ENCODE measurements around the gene OPRD1. TPM values are rescaled to one million over a fixed set of nuclear protein-coding genes. Genes with fewer than 3 reads are reported as not detected.
A peak's percentile ranks its signal among the peaks of the same experiment; 100 is the strongest.

Gene OPRD1
- total and polyA plus RNA-seq, 4 donors: 0.28 to 1.4 (median 0.66) TPM

GRCh38 chr1:28796352-28797211 is 15.4 kb upstream of the OPRD1 start:
- DNase-seq (ENCODE audit: low read depth in 4 of 6, low spot score in 6 of 6): no peak
- WGBS (ENCODE audit: insufficient coverage): 64% methylated on average over 15 of the region's 18 CpGs
- Histone ChIP-seq H3K4me1 (ENCODE audit: control insufficient read depth, insufficient read depth, low read length) (no peaks in the 10 kb centered on the region), H3K9me3 (ENCODE audit: control insufficient read depth, insufficient read depth, low read length) (no peaks in the 10 kb centered on the region), H3K4me3 (ENCODE audit: low read depth, low read length) (no peak overlapping the region), H3K27ac (ENCODE audit: low read depth, low read length) (no peak overlapping the region), H3K36me3 (ENCODE audit: control insufficient read depth, insufficient read depth, low read length) (no peaks in the 10 kb centered on the region), H3K27me3 (ENCODE audit: control insufficient read depth, insufficient read depth, low read length) (no peaks in the 10 kb centered on the region)

GRCh38 chr1:28800324-28800723 is 11.6 kb upstream of the OPRD1 start:
- 47% methylated on average over 3 of the region's 3 CpGs for WGBS (ENCODE audit: insufficient coverage)
- H3K27ac ChIP-seq (ENCODE audit: low read depth, low read length): no peak overlapping the region
- H3K27me3 ChIP-seq (ENCODE audit: control insufficient read depth, insufficient read depth, low read length): peaks cover 2% of the 10 kb centered on the region
- H3K4me1 ChIP-seq (ENCODE audit: control insufficient read depth, insufficient read depth, low read length): no peaks in the 10 kb centered on the region
- no peaks in the 10 kb centered on the region for H3K9me3 ChIP-seq (ENCODE audit: control insufficient read depth, insufficient read depth, low read length)
- no peak for DNase-seq (ENCODE audit: low read depth in 4 of 6, low spot score in 6 of 6)
- H3K4me3 ChIP-seq (ENCODE audit: low read depth, low read length): no peak overlapping the region
- H3K36me3 ChIP-seq (ENCODE audit: control insufficient read depth, insufficient read depth, low read length): no peaks in the 10 kb centered on the region

GRCh38 chr1:28801461-28801860 is 10.5 kb upstream of the OPRD1 start:
- Histone ChIP-seq H3K4me1 (ENCODE audit: control insufficient read depth, insufficient read depth, low read length) (no peaks in the 10 kb centered on the region), H3K36me3 (ENCODE audit: control insufficient read depth, insufficient read depth, low read length) (no peaks in the 10 kb centered on the region), H3K4me3 (ENCODE audit: low read depth, low read length) (no peak overlapping the region), H3K27ac (ENCODE audit: low read depth, low read length) (no peak overlapping the region), H3K9me3 (ENCODE audit: control insufficient read depth, insufficient read depth, low read length) (no peaks in the 10 kb centered on the region), H3K27me3 (ENCODE audit: control insufficient read depth, insufficient read depth, low read length) (peaks cover 2% of the 10 kb centered on the region)
- WGBS (ENCODE audit: insufficient coverage): 75% methylated on average over 4 of the region's 6 CpGs
- DNase-seq (ENCODE audit: low read depth in 4 of 6, low spot score in 6 of 6): no peak

GRCh38 chr1:28803051-28803450 is 8.9 kb upstream of the OPRD1 start:
- no peak overlapping the region for H3K4me3 ChIP-seq (ENCODE audit: low read depth, low read length)
- no peak overlapping the region for H3K27ac ChIP-seq (ENCODE audit: low read depth, low read length)
- no peaks in the 10 kb centered on the region for H3K4me1 ChIP-seq (ENCODE audit: control insufficient read depth, insufficient read depth, low read length)
- H3K36me3 ChIP-seq (ENCODE audit: control insufficient read depth, insufficient read depth, low read length): no peaks in the 10 kb centered on the region
- H3K9me3 ChIP-seq (ENCODE audit: control insufficient read depth, insufficient read depth, low read length): no peaks in the 10 kb centered on the region
- DNase-seq (ENCODE audit: low read depth in 4 of 6, low spot score in 6 of 6): no peak
- WGBS (ENCODE audit: insufficient coverage): 93% methylated on average over 4 of the region's 5 CpGs
- peaks cover 2% of the 10 kb centered on the region for H3K27me3 ChIP-seq (ENCODE audit: control insufficient read depth, insufficient read depth, low read length)

- no peak overlapping the region for H3K27ac ChIP-seq (ENCODE audit: low read depth, low read length)
- no peaks in the 10 kb centered on the region for H3K4me1 ChIP-seq (ENCODE audit: control insufficient read depth, insufficient read depth, low read length)
- DNase-seq (ENCODE audit: low read depth in 4 of 6, low spot score in 6 of 6): no peak
- no peaks in the 10 kb centered on the region for H3K9me3 ChIP-seq (ENCODE audit: control insufficient read depth, insufficient read depth, low read length)
- H3K36me3 ChIP-seq (ENCODE audit: control insufficient read depth, insufficient read depth, low read length): no peaks in the 10 kb centered on the region
- H3K27me3 ChIP-seq (ENCODE audit: control insufficient read depth, insufficient read depth, low read length): peaks cover 2% of the 10 kb centered on the region
- H3K4me3 ChIP-seq (ENCODE audit: low read depth, low read length): no peak overlapping the region
- whole genome bisulfite sequencing (ENCODE audit: insufficient coverage): 93% methylated on average over 2 of the region's 3 CpGs
These were observed 8.3 kb upstream of the OPRD1 start for GRCh38 chr1:28803662-28804061.

- H3K36me3 ChIP-seq (ENCODE audit: control insufficient read depth, insufficient read depth, low read length): no peaks in the 10 kb centered on the region
- peaks cover 2% of the 10 kb centered on the region for H3K27me3 ChIP-seq (ENCODE audit: control insufficient read depth, insufficient read depth, low read length)
- H3K4me1 ChIP-seq (ENCODE audit: control insufficient read depth, insufficient read depth, low read length): no peaks in the 10 kb centered on the region
- WGBS (ENCODE audit: insufficient coverage): 41% methylated on average over 2 of the region's 3 CpGs
- DNase-seq (ENCODE audit: low read depth in 4 of 6, low spot score in 6 of 6): peak in 1 of 6 donors; percentile 48
- H3K27ac ChIP-seq (ENCODE audit: low read depth, low read length): no peak overlapping the region
- no peak overlapping the region for H3K4me3 ChIP-seq (ENCODE audit: low read depth, low read length)
- no peaks in the 10 kb centered on the region for H3K9me3 ChIP-seq (ENCODE audit: control insufficient read depth, insufficient read depth, low read length)
These were observed 7.9 kb upstream of the OPRD1 start for GRCh38 chr1:28804071-28804470.

GRCh38 chr1:28807046-28807445 is 4.9 kb upstream of the OPRD1 start:
- DNase-seq (ENCODE audit: low read depth in 4 of 6, low spot score in 6 of 6): peak in 1 of 6 donors; percentile 47
- H3K9me3 ChIP-seq (ENCODE audit: control insufficient read depth, insufficient read depth, low read length): no peaks in the 10 kb centered on the region
- H3K4me1 ChIP-seq (ENCODE audit: control insufficient read depth, insufficient read depth, low read length): no peaks in the 10 kb centered on the region
- H3K4me3 ChIP-seq (ENCODE audit: low read depth, low read length): no peak overlapping the region
- H3K27me3 ChIP-seq (ENCODE audit: control insufficient read depth, insufficient read depth, low read length): peaks cover 20% of the 10 kb centered on the region
- WGBS (ENCODE audit: insufficient coverage): 53% methylated on average over 3 of the region's 4 CpGs
- H3K36me3 ChIP-seq (ENCODE audit: control insufficient read depth, insufficient read depth, low read length): no peaks in the 10 kb centered on the region
- H3K27ac ChIP-seq (ENCODE audit: low read depth, low read length): no peak overlapping the region

- DNase-seq (ENCODE audit: low read depth in 4 of 6, low spot score in 6 of 6): no peak
- 80% methylated on average over 1 of the region's 4 CpGs for WGBS (ENCODE audit: insufficient coverage)
- Histone ChIP-seq H3K9me3 (ENCODE audit: control insufficient read depth, insufficient read depth, low read length) (no peaks in the 10 kb centered on the region), H3K4me3 (ENCODE audit: low read depth, low read length) (no peak overlapping the region), H3K4me1 (ENCODE audit: control insufficient read depth, insufficient read depth, low read length) (peaks cover 7% of the 10 kb centered on the region), H3K27me3 (ENCODE audit: control insufficient read depth, insufficient read depth, low read length) (peaks cover 26% of the 10 kb centered on the region), H3K36me3 (ENCODE audit: control insufficient read depth, insufficient read depth, low read length) (no peaks in the 10 kb centered on the region), H3K27ac (ENCODE audit: low read depth, low read length) (no peak overlapping the region)
These were observed 4.0 kb upstream of the OPRD1 start for GRCh38 chr1:28807986-28808385.

- Histone ChIP-seq H3K27me3 (ENCODE audit: control insufficient read depth, insufficient read depth, low read length) (peaks cover 44% of the 10 kb centered on the region), H3K4me3 (ENCODE audit: low read depth, low read length) (no peak overlapping the region)
These were observed 603 bp upstream of the OPRD1 start for GRCh38 chr1:28811369-28811765.

More at GRCh38 chr1:28811369-28811765, 603 bp upstream of the OPRD1 start:
- H3K36me3 ChIP-seq (ENCODE audit: control insufficient read depth, insufficient read depth, low read length): no peaks in the 10 kb centered on the region
- peaks cover 13% of the 10 kb centered on the region for H3K4me1 ChIP-seq (ENCODE audit: control insufficient read depth, insufficient read depth, low read length)
- DNase-seq (ENCODE audit: low read depth in 4 of 6, low spot score in 6 of 6): no peak
- H3K9me3 ChIP-seq (ENCODE audit: control insufficient read depth, insufficient read depth, low read length): no peaks in the 10 kb centered on the region
- no peak overlapping the region for H3K27ac ChIP-seq (ENCODE audit: low read depth, low read length)
- WGBS (ENCODE audit: insufficient coverage): 63% methylated on average over 1 of the region's 9 CpGs
